ENCODE measurements around the gene KIAA1958.

DNA sequence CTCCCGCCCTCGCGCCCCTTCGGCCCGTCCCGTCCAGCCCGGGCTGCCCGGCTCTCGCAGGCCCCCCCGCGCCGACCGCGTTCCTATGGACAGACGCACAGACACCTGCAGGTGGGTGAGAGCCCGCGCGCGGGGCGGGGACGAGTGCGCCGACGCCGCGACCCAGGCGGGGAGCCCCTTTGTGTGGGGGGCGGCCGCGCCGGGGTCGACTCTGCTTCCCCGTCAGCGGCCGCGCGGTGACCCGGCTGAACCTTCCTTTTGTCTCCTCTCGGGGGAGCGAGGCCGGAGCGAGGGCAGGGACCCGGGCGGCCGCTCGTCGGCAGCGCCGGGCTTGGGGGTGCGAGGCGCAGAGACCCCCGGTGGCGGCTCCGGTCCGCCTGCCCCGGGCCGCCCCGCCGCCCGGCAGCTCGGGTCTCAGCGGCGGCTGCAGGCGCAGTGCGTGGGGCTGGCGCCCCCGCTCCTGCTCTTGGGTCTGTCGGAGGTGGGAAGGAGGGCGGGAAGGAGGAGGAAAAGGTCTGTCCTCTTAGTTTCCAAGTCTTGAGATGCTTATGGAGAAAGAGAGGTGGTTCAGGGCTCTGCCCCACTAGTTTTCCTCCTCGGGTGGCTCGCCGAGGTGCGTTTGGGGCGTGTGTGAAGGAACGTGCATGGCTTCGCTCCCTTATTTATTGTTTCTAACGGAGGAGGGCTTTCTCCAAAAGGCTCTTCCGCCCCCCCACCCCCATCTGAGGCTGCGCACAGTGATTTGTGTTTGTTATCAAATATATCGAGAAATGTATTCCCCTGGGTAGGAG lies 576 bp downstream of the KIAA1958 start:
- TF ChIP-seq, protein P1, sequence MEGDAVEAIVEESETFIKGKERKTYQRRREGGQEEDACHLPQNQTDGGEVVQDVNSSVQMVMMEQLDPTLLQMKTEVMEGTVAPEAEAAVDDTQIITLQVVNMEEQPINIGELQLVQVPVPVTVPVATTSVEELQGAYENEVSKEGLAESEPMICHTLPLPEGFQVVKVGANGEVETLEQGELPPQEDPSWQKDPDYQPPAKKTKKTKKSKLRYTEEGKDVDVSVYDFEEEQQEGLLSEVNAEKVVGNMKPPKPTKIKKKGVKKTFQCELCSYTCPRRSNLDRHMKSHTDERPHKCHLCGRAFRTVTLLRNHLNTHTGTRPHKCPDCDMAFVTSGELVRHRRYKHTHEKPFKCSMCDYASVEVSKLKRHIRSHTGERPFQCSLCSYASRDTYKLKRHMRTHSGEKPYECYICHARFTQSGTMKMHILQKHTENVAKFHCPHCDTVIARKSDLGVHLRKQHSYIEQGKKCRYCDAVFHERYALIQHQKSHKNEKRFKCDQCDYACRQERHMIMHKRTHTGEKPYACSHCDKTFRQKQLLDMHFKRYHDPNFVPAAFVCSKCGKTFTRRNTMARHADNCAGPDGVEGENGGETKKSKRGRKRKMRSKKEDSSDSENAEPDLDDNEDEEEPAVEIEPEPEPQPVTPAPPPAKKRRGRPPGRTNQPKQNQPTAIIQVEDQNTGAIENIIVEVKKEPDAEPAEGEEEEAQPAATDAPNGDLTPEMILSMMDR (conservative IDR thresholded peaks at IDR 0.05), result no peak
- peak; percentile 42; the same call in 1 of the 2 replicates for TF ChIP-seq ZFX (IDR thresholded peaks at IDR 0.05)

Data from C4-2B (cell line).